T-helper 17 cell (primary cell): Measurements from ENCODE around the gene MRPS27. TPM values are rescaled to one million over a fixed set of nuclear protein-coding genes. Genes with fewer than 3 reads are reported as not detected.

Experiments used
- ATAC-seq: fragments of 150-1000 bp; cut with Tn5 transposase; 2 replicates; pipeline ENCODE4 v1.10.0; 2021; ENCODE audit warnings: mild to moderate bottlenecking, moderate library complexity
- DNase-seq, 3 donors: peaks; one replicate each; pipeline versions ENCODE4 v3.0.0 to v3.0.0-alpha.2; 2020 to 2021
- H3K9me3 ChIP-seq: one replicate; pipeline ENCODE4 v1.7.0; 2013; ENCODE audit warnings: low read length, mild to moderate bottlenecking; ENCODE audit not compliant: control insufficient read depth, poor library complexity, severe bottlenecking
- H3K27ac Mint-ChIP-seq: one replicate; pipeline ENCODE4 v1.8.0; 2022; ENCODE audit warnings: mild to moderate bottlenecking, moderate library complexity, mixed read lengths
- H3K27me3 Mint-ChIP-seq: one replicate; pipeline ENCODE4 v1.8.0; 2022; ENCODE audit warnings: mixed read lengths
- H3K36me3 Mint-ChIP-seq: one replicate; pipeline ENCODE4 v1.8.0; 2022; ENCODE audit warnings: low read depth, mixed read lengths
- H3K4me1 Mint-ChIP-seq: one replicate; pipeline ENCODE4 v1.8.0; 2022; ENCODE audit warnings: mild to moderate bottlenecking, mixed read lengths
- H3K4me3 Mint-ChIP-seq: one replicate; pipeline ENCODE4 v1.8.0; 2022; ENCODE audit warnings: mild to moderate bottlenecking, moderate library complexity, mixed read lengths
- total RNA-seq, 4 donors: library from RNA in 2 of 4; stranded (reverse) in 2 of 4; gene quantifications; one replicate each; pipeline ENCODE4 v1.2.3 and lab custom pipeline; 2022 to 2026

The MRPS27 gene
- total RNA-seq, 2 donors from 2014 or later, result 37.8 to 39.3 TPM

DNA sequence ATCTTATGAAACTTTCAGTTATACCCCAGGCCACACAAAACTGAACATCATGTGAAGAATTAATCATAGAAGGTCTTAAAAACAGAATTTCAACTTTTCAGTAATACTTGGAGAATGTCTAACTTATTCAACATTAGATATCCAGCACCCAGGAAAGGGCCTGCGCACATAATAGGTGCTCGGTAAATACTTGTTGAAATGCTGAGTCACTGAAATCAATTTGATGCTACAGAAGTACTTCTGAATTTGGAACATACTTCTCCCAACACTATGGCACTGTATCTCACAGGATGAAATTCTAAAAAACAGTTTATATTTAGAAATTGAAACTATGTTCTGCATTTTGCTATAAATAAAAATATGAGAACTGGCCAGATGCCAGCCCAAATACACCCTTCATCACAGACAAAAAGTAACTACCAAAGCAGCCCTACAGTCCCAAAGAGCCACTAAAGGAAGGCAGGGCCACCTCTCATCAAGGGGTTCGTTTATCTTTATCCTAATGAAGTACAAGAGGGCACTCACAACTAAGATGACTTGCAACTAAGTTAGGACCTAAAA, 26.5 kb downstream of the MRPS27 start:
- Mint-ChIP-seq H3K4me1 (peaks cover 12% of the 10 kb centered on the region), H3K36me3 (peaks cover 6% of the 10 kb centered on the region), H3K27me3 (no peaks in the 10 kb centered on the region), H3K4me3 (no peak overlapping the region), H3K27ac (no peak overlapping the region)
- ATAC-seq (no peak), DNase-seq (no peak)
- H3K9me3 ChIP-seq, result no peaks in the 10 kb centered on the region

DNA sequence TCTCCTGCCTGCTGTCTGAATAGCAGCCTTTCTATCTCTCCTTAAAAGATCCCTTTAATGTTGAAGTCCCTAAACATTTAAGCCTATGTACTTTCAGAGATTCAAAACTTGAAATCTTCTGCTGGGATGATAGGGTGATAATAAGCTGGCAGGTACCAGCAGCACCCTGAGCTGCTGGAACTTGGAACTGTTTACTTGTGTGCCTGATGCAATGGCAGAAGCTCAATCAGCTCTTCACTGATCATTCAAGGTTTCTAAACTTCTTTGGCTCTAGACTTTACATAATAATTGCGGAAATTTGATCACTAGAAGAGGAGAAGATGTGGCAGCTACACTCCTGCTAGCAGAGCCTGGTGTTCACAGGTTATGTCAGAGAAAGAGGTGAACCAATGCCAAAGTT, 27.6 kb downstream of the MRPS27 start:
- ATAC-seq (no peak), DNase-seq (no peak)
- H3K9me3 ChIP-seq, result no peaks in the 10 kb centered on the region
- Mint-ChIP-seq H3K27ac (no peak overlapping the region), H3K36me3 (peaks cover 6% of the 10 kb centered on the region), H3K27me3 (no peaks in the 10 kb centered on the region), H3K4me1 (peaks cover 8% of the 10 kb centered on the region), H3K4me3 (no peak overlapping the region)

- Mint-ChIP-seq H3K4me1 (peaks cover 8% of the 10 kb centered on the region), H3K36me3 (peaks cover 7% of the 10 kb centered on the region), H3K27me3 (no peaks in the 10 kb centered on the region), H3K27ac (no peak overlapping the region), H3K4me3 (no peak overlapping the region)
- H3K9me3 ChIP-seq, result no peaks in the 10 kb centered on the region
- ATAC-seq, result no peak
- no peak for DNase-seq
These were observed 28.4 kb downstream of the MRPS27 start for GRCh38 chr5:72291601-72292000.

GRCh38 chr5:72290356-72291133, 29.5 kb downstream of the MRPS27 start:
- Mint-ChIP-seq H3K4me1 (peaks cover 6% of the 10 kb centered on the region), H3K27me3 (no peaks in the 10 kb centered on the region), H3K36me3 (peaks cover 4% of the 10 kb centered on the region), H3K27ac (no peak overlapping the region), H3K4me3 (no peak overlapping the region)
- ATAC-seq (no peak), DNase-seq (no peak)
- H3K9me3 ChIP-seq, result no peaks in the 10 kb centered on the region

DNA sequence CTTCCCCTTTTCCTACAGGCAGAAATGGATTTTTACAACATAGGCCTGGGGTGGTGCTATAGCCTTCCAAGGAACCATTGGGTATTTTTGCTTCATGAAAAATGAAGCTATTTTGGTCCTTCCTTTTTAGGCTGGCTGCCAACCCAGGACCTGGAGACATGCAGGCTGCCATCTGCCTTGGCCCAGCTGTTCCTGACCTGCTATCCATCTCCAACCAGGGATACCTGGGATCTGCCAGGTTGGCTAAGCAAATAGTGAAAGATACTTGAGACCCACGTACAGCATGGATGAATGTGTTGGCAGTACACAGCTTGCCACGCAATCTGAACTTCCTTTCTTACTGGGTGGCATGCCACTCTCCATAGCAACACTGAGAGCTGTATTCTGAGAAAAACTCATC, 31.1 kb downstream of the MRPS27 start:
- Mint-ChIP-seq H3K27me3 (no peaks in the 10 kb centered on the region), H3K4me3 (no peak overlapping the region), H3K27ac (no peak overlapping the region), H3K4me1 (peaks cover 8% of the 10 kb centered on the region), H3K36me3 (peaks cover 2% of the 10 kb centered on the region)
- no peak for ATAC-seq
- DNase-seq, result no peak
- no peaks in the 10 kb centered on the region for H3K9me3 ChIP-seq

DNA sequence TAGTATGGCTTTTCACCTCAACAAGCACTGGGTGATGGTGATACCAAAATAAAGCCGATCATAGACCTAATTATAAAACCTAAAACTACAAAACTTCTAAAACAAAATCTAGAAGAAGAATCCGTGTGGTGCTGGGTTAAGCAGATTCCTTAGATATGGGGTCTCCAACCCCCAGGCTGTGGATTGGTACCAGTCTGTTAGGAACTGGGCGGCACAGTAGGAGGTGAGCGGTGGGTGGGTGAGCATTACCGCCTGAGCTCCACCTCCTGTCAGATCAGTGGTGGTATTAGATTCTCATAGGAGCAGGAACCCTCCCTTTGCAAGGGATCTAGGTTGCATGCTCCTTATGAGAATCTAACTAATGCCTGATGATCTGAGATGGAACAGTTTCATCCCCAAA, 33.2 kb downstream of the MRPS27 start:
- no peak for ATAC-seq
- Mint-ChIP-seq H3K4me1 (peaks cover 10% of the 10 kb centered on the region), H3K36me3 (peaks cover 5% of the 10 kb centered on the region), H3K27me3 (no peaks in the 10 kb centered on the region), H3K27ac (no peak overlapping the region), H3K4me3 (no peak overlapping the region)
- no peaks in the 10 kb centered on the region for H3K9me3 ChIP-seq
- DNase-seq, result no peak

DNA sequence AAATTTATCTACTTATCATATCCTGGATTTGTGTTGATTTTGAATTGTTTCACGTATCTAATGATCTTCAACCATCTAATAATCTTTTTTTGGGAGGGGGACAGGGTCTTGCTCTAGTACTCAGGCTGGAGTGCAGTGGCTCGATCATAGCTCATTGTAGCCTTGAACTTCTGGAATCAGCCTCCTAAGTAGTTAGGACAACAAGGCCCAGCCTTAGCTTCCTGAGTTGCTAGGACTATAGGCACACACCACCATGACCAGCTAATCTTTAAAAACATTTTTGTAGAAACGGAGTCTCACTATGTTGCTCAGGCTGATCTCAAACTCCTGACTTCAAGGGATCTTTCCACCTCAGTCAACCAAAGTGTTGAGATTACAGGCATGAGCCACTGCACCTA, 34.6 kb downstream of the MRPS27 start:
- peaks cover 10% of the 10 kb centered on the region for H3K4me1 Mint-ChIP-seq
- H3K9me3 ChIP-seq, result no peaks in the 10 kb centered on the region
- H3K27ac Mint-ChIP-seq, result peak overlapping the region; percentile 14
- peaks cover 8% of the 10 kb centered on the region for H3K36me3 Mint-ChIP-seq
- no peak overlapping the region for H3K4me3 Mint-ChIP-seq
- ATAC-seq (no peak), DNase-seq (no peak)
- no peaks in the 10 kb centered on the region for H3K27me3 Mint-ChIP-seq

DNA sequence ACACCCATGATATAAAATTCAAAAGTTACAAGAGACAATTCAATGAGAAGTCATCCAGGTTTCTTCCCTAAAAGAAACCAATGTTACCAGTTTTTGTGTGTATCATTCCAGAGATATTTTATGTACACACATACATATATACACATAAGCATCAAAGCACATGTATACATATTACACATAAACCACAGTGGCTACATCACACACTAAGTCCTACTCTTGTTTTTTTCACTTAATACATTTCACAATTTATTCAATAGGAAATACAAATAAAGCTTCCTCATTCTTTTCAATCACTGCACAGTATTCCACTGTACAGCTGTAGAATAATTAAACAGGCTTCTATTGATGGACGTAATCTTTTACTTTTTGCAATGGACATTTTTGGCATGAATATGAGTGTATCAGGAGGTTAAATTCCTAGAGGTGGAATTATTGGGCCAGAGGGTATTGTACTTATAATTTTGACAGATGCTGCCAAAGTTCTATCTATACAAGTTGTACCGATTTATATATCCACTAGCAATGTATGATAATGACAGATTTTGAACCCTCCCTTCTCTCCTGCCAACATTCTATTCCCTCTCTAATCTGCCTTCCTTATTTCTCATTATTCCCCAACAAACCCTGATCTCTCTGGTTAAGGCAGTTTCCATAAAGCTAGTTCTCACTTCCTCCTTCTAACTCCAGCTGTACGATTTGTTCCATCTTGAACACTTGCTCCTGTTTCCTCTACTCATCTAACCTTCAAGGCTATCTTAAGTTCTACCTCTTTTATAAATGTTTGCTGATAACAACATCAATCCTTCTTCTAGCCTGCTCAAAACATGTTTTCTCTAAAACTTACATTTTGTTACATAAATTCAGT, 35.2 kb downstream of the MRPS27 start:
- no peak overlapping the region for H3K4me3 Mint-ChIP-seq

GRCh38 chr5:72283358-72283757, 36.7 kb downstream of the MRPS27 start:
- Mint-ChIP-seq H3K36me3 (peaks cover 10% of the 10 kb centered on the region), H3K4me1 (peaks cover 8% of the 10 kb centered on the region), H3K27me3 (no peaks in the 10 kb centered on the region), H3K27ac (no peak overlapping the region), H3K4me3 (no peak overlapping the region)
- no peaks in the 10 kb centered on the region for H3K9me3 ChIP-seq
- no peak for ATAC-seq
- DNase-seq, result no peak

More for the DNA sequence above, 35.2 kb downstream of the MRPS27 start:
- H3K27me3 Mint-ChIP-seq, result no peaks in the 10 kb centered on the region
- peaks cover 10% of the 10 kb centered on the region for H3K4me1 Mint-ChIP-seq
- H3K36me3 Mint-ChIP-seq, result peaks cover 10% of the 10 kb centered on the region
- no peaks in the 10 kb centered on the region for H3K9me3 ChIP-seq
- no peak for ATAC-seq
- peak overlapping the region; percentile 14 for H3K27ac Mint-ChIP-seq
- DNase-seq, result no peak

DNA sequence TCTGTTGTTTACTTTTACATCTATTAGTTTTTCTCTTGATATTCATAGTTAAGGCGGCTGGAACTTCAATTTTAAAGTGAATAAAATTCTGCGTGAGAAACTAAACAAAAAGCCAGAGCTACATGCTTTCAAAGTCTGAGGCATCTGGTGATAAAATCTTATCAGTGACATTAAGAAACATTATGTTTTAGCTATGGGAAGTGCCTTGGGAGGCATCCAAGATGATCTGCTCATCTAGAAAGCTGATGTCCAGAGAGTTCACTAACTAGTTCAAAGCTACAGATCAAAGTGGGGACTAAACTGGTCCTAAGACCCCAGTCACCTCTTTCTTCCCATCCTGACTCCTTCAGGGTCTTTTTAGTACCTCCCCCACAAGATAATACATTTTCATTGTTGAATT, 37.2 kb downstream of the MRPS27 start:
- H3K4me3 Mint-ChIP-seq, result no peak overlapping the region
- no peak overlapping the region for H3K27ac Mint-ChIP-seq
- H3K27me3 Mint-ChIP-seq, result no peaks in the 10 kb centered on the region
- ATAC-seq, result no peak
- H3K36me3 Mint-ChIP-seq, result peaks cover 10% of the 10 kb centered on the region
- no peak for DNase-seq
- peaks cover 8% of the 10 kb centered on the region for H3K4me1 Mint-ChIP-seq
- H3K9me3 ChIP-seq, result no peaks in the 10 kb centered on the region

GRCh38 chr5:72281764-72282499, 38.1 kb downstream of the MRPS27 start:
- Mint-ChIP-seq H3K27ac (no peak overlapping the region), H3K4me1 (peaks cover 9% of the 10 kb centered on the region), H3K36me3 (peaks cover 15% of the 10 kb centered on the region), H3K27me3 (no peaks in the 10 kb centered on the region), H3K4me3 (no peak overlapping the region)
- no peaks in the 10 kb centered on the region for H3K9me3 ChIP-seq
- ATAC-seq (no peak), DNase-seq (no peak)

DNA sequence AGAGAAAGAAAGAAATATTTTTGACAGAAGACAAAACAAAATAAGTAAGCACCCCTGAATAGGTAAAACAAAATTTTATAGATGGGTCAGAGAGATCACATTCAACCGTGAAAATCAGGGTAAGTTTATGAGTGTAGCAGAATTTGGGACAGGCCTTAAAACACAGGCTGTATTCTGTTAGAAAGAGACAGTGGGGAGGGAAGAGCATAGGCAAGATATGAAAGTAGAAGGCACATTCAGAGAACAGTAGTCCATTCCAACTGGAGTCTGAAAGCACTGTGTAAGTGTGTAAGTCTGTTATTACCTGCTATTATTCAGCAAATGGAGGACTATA, 38.6 kb downstream of the MRPS27 start:
- no peaks in the 10 kb centered on the region for H3K9me3 ChIP-seq
- peak overlapping the region; percentile 47 for H3K27ac Mint-ChIP-seq
- ATAC-seq (no peak), DNase-seq (no peak)
- H3K36me3 Mint-ChIP-seq, result peaks cover 16% of the 10 kb centered on the region
- H3K27me3 Mint-ChIP-seq, result no peaks in the 10 kb centered on the region
- H3K4me1 Mint-ChIP-seq, result peaks cover 11% of the 10 kb centered on the region
- H3K4me3 Mint-ChIP-seq, result no peak overlapping the region

DNA sequence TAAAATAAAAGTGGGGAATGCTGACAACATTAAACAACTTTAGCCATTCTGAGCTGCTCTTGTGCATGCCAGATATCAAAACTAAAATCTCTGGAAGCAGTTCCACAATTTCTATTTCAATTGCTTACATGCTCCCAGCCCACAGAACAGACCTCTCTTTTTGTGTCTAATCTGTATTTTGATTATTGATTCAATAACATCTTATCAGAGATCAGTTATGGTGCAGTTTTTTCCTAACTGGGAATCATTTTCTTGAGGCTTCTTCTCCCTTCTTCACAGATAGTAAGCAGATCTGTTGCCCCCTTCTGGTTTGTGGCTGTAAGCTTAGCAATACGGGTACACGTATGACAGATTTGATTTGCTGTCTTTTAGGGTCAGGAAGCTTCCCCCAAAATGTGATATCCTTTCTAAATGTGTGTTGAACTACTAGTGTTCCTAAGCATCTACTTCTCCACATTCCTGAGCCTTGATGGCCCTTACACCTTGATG, 39.4 kb downstream of the MRPS27 start:
- no peaks in the 10 kb centered on the region for H3K9me3 ChIP-seq
- Mint-ChIP-seq H3K4me3 (no peak overlapping the region), H3K27ac (peak overlapping the region; percentile 47), H3K4me1 (peaks cover 18% of the 10 kb centered on the region), H3K36me3 (peaks cover 19% of the 10 kb centered on the region), H3K27me3 (no peaks in the 10 kb centered on the region)
- ATAC-seq (no peak), DNase-seq (no peak)
